Stimulated activated CD4-positive, alpha-beta T cell treated with anti-CD3 and anti-CD28 coated beads, Interleukin-12 subunit alpha, Interleukin-12 subunit beta, amount 100 ng/mL, for 24 hours (primary cell): ENCODE measurements around the gene ZP2.

ENCODE experiments used
- DNase-seq, 2 experiments: peaks; one replicate each; pipeline ENCODE4 v3.0.0-alpha.2; 2020; ENCODE audit warnings: low read depth in 2 of 2

The ZP2 gene

GRCh38 chr16:21150375-21151001 lies 60.9 kb downstream of the ZP2 start, which contains the start of gene DNAH3:
DNAH3 (minus strand) TSS chr16:21150846; CDS start chr16:21150319, 527 bp downstream.
- DNase-seq = no peak
